DND-41 (cell line): ENCODE measurements around the gene ACSL3.

ENCODE experiments used
- CTCF ChIP-seq: IDR thresholded peaks from 2 replicates; pipeline ENCODE4 v1.5.1; 2012; ENCODE audit warnings: borderline replicate concordance, low read length, moderate library complexity, mild to moderate bottlenecking; ENCODE audit not compliant: poor library complexity, severe bottlenecking; ENCODE audit errors: extremely low read depth
- EZH2 ChIP-seq: IDR thresholded peaks from 3 replicates; pipeline ENCODE4 v1.6.1; 2012; ENCODE audit warnings: borderline replicate concordance, low read depth, mild to moderate bottlenecking, moderate library complexity, low read length, inconsistent platforms; ENCODE audit not compliant: severe bottlenecking

DNA sequence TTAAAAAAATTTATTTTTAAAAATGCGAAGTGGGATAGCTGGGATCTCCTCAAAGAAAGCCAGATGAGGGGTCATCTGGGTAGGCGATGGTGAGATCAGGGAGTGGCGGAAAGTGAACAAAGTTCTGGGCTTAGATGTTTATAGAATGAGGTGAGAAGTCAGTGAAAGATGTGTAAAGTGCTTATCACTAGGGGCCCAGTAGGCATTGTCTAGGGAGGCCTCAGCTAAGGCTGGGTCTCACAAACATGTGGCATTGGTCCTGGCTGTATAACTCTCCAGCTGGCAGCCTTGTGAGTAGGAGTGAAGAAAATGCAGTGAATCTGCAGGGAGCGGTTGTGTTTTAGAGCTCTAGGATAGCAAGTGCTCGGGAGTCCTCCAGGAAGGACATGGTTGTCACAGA is 10.5 kb downstream of the ACSL3 start:
- no peak for TF ChIP-seq CTCF
- no peak for TF ChIP-seq EZH2
